DOHH2 (cell line): Measurements from ENCODE around the gene PPP2R5B.

ENCODE experiments used
- H3F3A ChIP-seq: fragments of 200-600 bp; sonication (generic), shearing (Covaris generic); 2 replicates; pipeline ENCODE4 v1.6.0; 2016; ENCODE audit warnings: antibody characterized with exemption, mild to moderate bottlenecking; ENCODE audit not compliant: control insufficient read depth, insufficient read depth
- H3K27ac ChIP-seq: fragments of 200-600 bp; sonication (generic); 2 replicates; pipeline ENCODE4 v1.5.1; 2014; ENCODE audit warnings: low read depth, mild to moderate bottlenecking, low read length, moderate library complexity
- H3K27me3 ChIP-seq: fragments of 200-600 bp; sonication (generic); 2 replicates; pipeline ENCODE4 v1.6.1; 2014; ENCODE audit warnings: mild to moderate bottlenecking, low read length, mixed read lengths; ENCODE audit not compliant: control insufficient read depth
- H3K36me3 ChIP-seq: fragments of 200-600 bp; sonication (generic); 2 replicates; pipeline ENCODE4 v1.6.1; 2014; ENCODE audit warnings: mild to moderate bottlenecking, low read length, moderate library complexity, mixed read lengths; ENCODE audit not compliant: control insufficient read depth
- H3K4me1 ChIP-seq: fragments of 200-600 bp; sonication (generic); 2 replicates; pipeline ENCODE4 v1.6.1; 2014; ENCODE audit warnings: mild to moderate bottlenecking, low read length, mixed read lengths; ENCODE audit not compliant: control insufficient read depth
- H3K4me2 ChIP-seq: fragments of 200-600 bp; sonication (generic); 2 replicates; pipeline ENCODE4 v1.6.0; 2014; ENCODE audit warnings: mild to moderate bottlenecking, low read length, moderate library complexity
- H3K4me3 ChIP-seq: fragments of 200-600 bp; sonication (generic); 2 replicates; pipeline ENCODE4 v1.5.1; 2014; ENCODE audit warnings: mild to moderate bottlenecking, low read length, mixed read lengths
- H3K79me2 ChIP-seq: fragments of 200-600 bp; sonication (generic); 2 replicates; pipeline ENCODE4 v1.6.1; 2014; ENCODE audit warnings: mild to moderate bottlenecking, low read length, mixed read lengths; ENCODE audit not compliant: control insufficient read depth
- H3K9me2 ChIP-seq: fragments of 200-600 bp; sonication (generic); replicated peaks from 2 replicates; pipeline ENCODE4 v1.6.1; 2014; ENCODE audit warnings: mild to moderate bottlenecking, low read length, mixed read lengths; ENCODE audit not compliant: control insufficient read depth
- H3K9me3 ChIP-seq: fragments of 200-600 bp; sonication (generic); 2 replicates; pipeline ENCODE4 v1.6.1; 2014; ENCODE audit warnings: antibody characterized with exemption, low read length, mixed read lengths; ENCODE audit not compliant: control insufficient read depth, insufficient read depth
- H4K20me1 ChIP-seq: fragments of 200-600 bp; sonication (generic); 2 replicates; pipeline ENCODE4 v1.6.0; 2014; ENCODE audit warnings: low read depth, mild to moderate bottlenecking, antibody characterized with exemption, low read length, moderate library complexity; ENCODE audit not compliant: control insufficient read depth, insufficient read depth
- EZH2phosphoT487 ChIP-seq: fragments of 200-600 bp; sonication (generic); IDR thresholded peaks from 2 replicates; pipeline ENCODE4 v1.6.1; 2017; ENCODE audit warnings: borderline replicate concordance, mild to moderate bottlenecking, antibody characterized with exemption, low read length, moderate library complexity, mixed read lengths
- TF ChIP-seq, protein P1 (sequence below): fragments of 200-600 bp; sonication (generic); IDR thresholded peaks from one replicate; pipeline ENCODE4 v1.5.1; 2014; ENCODE audit warnings: antibody characterized with exemption, mild to moderate bottlenecking, low read depth, low read length; ENCODE audit not compliant: poor library complexity, severe bottlenecking

PPP2R5B gene

DNA sequence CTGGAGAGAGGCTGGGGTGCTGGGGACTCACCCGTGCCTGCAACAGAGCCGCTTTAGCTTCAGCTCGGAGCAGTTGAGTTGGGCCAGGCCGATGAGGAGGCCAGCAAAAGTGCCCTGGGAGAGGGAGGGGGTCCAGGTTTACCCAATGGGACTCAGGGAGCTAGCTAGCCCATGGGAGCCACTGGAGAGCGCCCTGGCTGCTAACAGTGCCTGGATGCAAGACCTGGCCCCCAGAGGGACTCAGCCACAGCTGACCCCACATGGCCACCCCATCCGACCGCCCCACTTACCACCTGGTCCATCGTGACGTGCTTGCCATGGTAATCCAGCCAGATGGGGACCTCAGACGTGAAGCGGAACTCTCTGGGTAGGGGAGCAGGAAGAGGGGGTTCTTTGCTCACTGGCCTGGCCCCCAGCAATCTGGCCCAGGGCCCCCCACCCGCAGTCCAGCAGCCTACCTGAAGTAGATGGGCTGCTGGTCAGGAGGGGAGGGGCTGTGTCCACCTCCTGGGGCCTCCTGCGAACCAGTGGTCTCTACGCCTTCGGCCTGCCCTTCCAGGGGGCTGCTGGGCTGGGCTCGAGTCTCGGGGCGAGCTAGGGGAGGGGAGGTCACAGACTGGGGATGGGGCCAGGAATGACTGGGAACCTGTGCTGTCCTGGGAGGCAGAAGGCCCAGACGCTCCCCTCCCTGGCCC lies 27.0 kb upstream of the PPP2R5B start:
- no peaks in the 10 kb centered on the region for H3K9me2 ChIP-seq
- H3K27me3 ChIP-seq, result no peaks in the 10 kb centered on the region
- no peaks in the 10 kb centered on the region for H3F3A ChIP-seq
- TF ChIP-seq, protein P1, sequence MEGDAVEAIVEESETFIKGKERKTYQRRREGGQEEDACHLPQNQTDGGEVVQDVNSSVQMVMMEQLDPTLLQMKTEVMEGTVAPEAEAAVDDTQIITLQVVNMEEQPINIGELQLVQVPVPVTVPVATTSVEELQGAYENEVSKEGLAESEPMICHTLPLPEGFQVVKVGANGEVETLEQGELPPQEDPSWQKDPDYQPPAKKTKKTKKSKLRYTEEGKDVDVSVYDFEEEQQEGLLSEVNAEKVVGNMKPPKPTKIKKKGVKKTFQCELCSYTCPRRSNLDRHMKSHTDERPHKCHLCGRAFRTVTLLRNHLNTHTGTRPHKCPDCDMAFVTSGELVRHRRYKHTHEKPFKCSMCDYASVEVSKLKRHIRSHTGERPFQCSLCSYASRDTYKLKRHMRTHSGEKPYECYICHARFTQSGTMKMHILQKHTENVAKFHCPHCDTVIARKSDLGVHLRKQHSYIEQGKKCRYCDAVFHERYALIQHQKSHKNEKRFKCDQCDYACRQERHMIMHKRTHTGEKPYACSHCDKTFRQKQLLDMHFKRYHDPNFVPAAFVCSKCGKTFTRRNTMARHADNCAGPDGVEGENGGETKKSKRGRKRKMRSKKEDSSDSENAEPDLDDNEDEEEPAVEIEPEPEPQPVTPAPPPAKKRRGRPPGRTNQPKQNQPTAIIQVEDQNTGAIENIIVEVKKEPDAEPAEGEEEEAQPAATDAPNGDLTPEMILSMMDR, result no peak
- TF ChIP-seq EZH2phosphoT487, result no peak
- H4K20me1 ChIP-seq, result no peaks in the 10 kb centered on the region
- H3K4me2 ChIP-seq, result no peak overlapping the region
- peaks cover 15% of the 10 kb centered on the region; the same call in 1 of the 2 replicates for H3K36me3 ChIP-seq
- no peak overlapping the region for H3K27ac ChIP-seq
- H3K4me1 ChIP-seq, result peaks cover 13% of the 10 kb centered on the region
- no peaks in the 10 kb centered on the region for H3K9me3 ChIP-seq
- no peak overlapping the region for H3K4me3 ChIP-seq
- no peaks in the 10 kb centered on the region for H3K79me2 ChIP-seq

DNA sequence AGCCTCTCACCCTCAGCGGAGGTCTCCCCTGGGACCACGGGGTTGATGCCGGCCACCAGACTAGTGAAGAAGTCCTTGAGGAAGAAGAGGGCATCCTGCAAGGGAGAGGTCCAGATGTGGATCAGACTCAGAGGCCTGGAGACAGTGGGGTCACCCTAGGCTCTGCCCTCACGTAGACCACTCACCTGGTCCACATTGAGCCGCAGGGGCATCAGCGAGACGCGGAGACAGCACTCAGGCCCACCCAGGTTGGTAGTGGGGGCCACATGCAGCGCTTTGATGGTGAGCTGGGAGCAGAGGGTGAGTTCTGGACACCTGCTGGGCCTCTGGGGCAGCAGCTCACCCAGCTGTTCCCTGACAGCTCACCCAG lies 26.4 kb upstream of the PPP2R5B start:
- TF ChIP-seq, protein P1, result no peak
- no peak for TF ChIP-seq EZH2phosphoT487
- H3K36me3 ChIP-seq, result peaks cover 18% of the 10 kb centered on the region; the same call in 1 of the 2 replicates
- H3K4me2 ChIP-seq, result no peak overlapping the region
- no peaks in the 10 kb centered on the region for H3K79me2 ChIP-seq
- H4K20me1 ChIP-seq, result no peaks in the 10 kb centered on the region
- H3F3A ChIP-seq, result no peaks in the 10 kb centered on the region
- no peak overlapping the region for H3K27ac ChIP-seq
- no peaks in the 10 kb centered on the region for H3K9me3 ChIP-seq
- H3K4me1 ChIP-seq, result peaks cover 9% of the 10 kb centered on the region
- no peaks in the 10 kb centered on the region for H3K9me2 ChIP-seq
- no peaks in the 10 kb centered on the region for H3K27me3 ChIP-seq
- H3K4me3 ChIP-seq, result no peak overlapping the region

DNA sequence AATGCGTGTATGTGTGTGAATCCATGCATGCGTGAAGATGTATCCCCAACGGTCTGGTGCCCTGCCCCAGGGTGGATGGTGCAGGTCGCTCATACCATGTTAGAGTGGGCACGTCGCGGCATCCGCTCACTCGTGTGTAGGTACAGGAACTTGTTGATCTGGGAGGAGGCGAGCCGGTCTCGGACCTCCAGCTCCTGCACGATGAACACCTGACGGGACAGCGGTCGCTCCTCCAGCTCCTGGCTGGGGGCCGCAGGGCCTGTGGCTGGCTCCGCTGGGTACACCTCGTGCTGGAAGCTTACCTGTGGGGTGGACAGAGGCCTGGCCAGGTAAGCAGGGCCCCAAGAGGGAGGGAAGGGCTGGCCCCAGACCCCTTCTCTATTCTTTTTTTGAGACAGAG lies 25.9 kb upstream of the PPP2R5B start:
- Histone ChIP-seq H3K4me1 (peaks cover 9% of the 10 kb centered on the region), H3K9me2 (no peaks in the 10 kb centered on the region), H3K36me3 (peaks cover 21% of the 10 kb centered on the region; the same call in 1 of the 2 replicates), H3K4me3 (no peak overlapping the region), H3K9me3 (no peaks in the 10 kb centered on the region), H3K27ac (no peak overlapping the region), H3K27me3 (no peaks in the 10 kb centered on the region), H3F3A (no peaks in the 10 kb centered on the region), H3K4me2 (no peak overlapping the region), H3K79me2 (no peaks in the 10 kb centered on the region), H4K20me1 (no peaks in the 10 kb centered on the region)
- TF ChIP-seq, protein P1, result no peak
- TF ChIP-seq EZH2phosphoT487, result no peak
